Panc1 (cell line): Measurements from ENCODE around the gene LRRC3C.

ENCODE experiments used
- SIN3A ChIP-seq: IDR thresholded peaks from 2 replicates; pipeline ENCODE4 v1.6.1; 2012; ENCODE audit warnings: low read depth, mild to moderate bottlenecking, low read length, moderate library complexity, borderline replicate concordance; ENCODE audit not compliant: insufficient read depth
- TF ChIP-seq, protein P1 (sequence below): fragments of 450-650 bp; IDR thresholded peaks from 2 replicates; pipeline ENCODE4 v1.5.1; 2017; ENCODE audit warnings: mild to moderate bottlenecking
- TF ChIP-seq, protein P2 (sequence below), 2 experiments: IDR thresholded peaks; 2 replicates each; pipeline ENCODE4 v1.6.1; 2011 to 2012; ENCODE audit warnings: low read depth in 2 of 2, control low read depth in 1 of 2, low read length in 1 of 2, mild to moderate bottlenecking in 1 of 2, moderate library complexity in 1 of 2; ENCODE audit not compliant: insufficient read depth in 1 of 2

DNA sequence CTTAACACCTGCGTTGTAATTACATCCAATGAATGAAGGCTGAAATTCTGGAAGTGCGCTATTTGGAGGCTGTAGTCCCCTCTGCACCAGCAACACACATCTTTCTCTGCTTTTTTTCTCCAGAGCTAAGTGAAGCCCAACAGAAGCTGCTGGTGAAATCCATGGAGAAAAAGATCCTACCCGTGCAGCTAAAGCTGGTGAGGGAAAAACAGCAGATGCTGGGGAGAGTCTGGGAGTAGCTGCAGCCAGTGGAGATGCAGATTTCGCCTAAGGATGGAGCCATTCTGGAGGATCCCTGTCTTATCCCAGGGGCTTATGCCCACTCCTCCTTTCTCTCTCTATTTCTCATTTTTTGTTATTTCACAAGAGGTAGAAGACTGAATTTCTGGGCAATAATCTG, 48.3 kb downstream of the LRRC3C start:
- TF ChIP-seq, protein P1, sequence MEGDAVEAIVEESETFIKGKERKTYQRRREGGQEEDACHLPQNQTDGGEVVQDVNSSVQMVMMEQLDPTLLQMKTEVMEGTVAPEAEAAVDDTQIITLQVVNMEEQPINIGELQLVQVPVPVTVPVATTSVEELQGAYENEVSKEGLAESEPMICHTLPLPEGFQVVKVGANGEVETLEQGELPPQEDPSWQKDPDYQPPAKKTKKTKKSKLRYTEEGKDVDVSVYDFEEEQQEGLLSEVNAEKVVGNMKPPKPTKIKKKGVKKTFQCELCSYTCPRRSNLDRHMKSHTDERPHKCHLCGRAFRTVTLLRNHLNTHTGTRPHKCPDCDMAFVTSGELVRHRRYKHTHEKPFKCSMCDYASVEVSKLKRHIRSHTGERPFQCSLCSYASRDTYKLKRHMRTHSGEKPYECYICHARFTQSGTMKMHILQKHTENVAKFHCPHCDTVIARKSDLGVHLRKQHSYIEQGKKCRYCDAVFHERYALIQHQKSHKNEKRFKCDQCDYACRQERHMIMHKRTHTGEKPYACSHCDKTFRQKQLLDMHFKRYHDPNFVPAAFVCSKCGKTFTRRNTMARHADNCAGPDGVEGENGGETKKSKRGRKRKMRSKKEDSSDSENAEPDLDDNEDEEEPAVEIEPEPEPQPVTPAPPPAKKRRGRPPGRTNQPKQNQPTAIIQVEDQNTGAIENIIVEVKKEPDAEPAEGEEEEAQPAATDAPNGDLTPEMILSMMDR: no peak
- TF ChIP-seq, protein P2, sequence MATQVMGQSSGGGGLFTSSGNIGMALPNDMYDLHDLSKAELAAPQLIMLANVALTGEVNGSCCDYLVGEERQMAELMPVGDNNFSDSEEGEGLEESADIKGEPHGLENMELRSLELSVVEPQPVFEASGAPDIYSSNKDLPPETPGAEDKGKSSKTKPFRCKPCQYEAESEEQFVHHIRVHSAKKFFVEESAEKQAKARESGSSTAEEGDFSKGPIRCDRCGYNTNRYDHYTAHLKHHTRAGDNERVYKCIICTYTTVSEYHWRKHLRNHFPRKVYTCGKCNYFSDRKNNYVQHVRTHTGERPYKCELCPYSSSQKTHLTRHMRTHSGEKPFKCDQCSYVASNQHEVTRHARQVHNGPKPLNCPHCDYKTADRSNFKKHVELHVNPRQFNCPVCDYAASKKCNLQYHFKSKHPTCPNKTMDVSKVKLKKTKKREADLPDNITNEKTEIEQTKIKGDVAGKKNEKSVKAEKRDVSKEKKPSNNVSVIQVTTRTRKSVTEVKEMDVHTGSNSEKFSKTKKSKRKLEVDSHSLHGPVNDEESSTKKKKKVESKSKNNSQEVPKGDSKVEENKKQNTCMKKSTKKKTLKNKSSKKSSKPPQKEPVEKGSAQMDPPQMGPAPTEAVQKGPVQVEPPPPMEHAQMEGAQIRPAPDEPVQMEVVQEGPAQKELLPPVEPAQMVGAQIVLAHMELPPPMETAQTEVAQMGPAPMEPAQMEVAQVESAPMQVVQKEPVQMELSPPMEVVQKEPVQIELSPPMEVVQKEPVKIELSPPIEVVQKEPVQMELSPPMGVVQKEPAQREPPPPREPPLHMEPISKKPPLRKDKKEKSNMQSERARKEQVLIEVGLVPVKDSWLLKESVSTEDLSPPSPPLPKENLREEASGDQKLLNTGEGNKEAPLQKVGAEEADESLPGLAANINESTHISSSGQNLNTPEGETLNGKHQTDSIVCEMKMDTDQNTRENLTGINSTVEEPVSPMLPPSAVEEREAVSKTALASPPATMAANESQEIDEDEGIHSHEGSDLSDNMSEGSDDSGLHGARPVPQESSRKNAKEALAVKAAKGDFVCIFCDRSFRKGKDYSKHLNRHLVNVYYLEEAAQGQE (IDR thresholded peaks at IDR 0.05; ENCODE audit: insufficient read depth in 1 of 2, low read depth in 2 of 2, low read length in 1 of 2): no peak
- no peak for TF ChIP-seq SIN3A
